Astrocyte (in vitro differentiated cells and primary cell): ENCODE data around the gene PUM2.

ENCODE experiments used
- CTCF ChIP-seq: IDR thresholded peaks from 2 replicates; pipeline ENCODE4 v1.5.1; 2011; ENCODE audit warnings: low read depth, mild to moderate bottlenecking, inconsistent platforms, low read length, moderate library complexity; ENCODE audit not compliant: insufficient read depth
- EZH2 ChIP-seq: IDR thresholded peaks from 2 replicates; pipeline ENCODE4 v1.6.1; 2012; ENCODE audit warnings: mild to moderate bottlenecking, low read length, inconsistent platforms; ENCODE audit not compliant: insufficient read depth

- TF ChIP-seq CTCF: no peak
- no peak for TF ChIP-seq EZH2
Observed at GRCh38 chr2:20212459-20212870, 138.2 kb downstream of the PUM2 start.
